ENCODE data around the gene GPR142. TPM values are rescaled to one million over a fixed set of nuclear protein-coding genes. Genes with fewer than 3 reads are reported as not detected.

Gene GPR142
- total and polyA plus RNA-seq, 10 of the 15 experiments (the other 5 are each of a cell fraction or from before 2014, with no cell fraction given) = not detected

DNA sequence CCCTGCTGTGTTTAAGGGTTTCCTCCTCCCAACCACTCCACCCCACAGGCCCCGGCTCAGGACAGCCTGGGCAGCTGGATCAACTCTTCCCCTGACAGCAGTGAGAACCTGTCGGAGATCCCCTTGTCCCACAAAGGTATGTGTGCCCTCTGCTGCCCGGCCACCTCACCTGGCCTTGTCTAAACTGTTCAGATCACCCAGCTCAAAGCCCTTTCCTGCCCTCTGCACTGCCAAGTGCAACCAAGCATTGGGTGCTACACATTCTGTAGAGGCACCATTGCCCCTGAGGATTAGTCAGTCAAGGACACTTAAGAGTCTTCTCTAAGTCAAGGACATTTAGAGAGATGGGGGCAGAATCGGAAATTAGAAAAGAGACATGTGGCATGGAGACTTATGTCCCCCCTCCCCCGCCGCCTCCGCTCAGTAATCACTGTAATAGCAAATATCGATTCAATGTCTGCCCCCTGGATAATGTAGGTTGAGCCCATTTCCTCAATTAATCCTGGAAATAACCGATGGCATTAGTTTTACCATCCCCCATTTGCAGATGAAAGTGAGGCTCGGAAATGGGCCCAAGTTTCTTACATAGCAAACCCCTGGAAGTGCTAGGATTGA lies 13.8 kb upstream of the GPR142 start:
- no peak overlapping the region for H3K4me2 ChIP-seq (ENCODE audit: control insufficient read depth, insufficient read depth)
- TF ChIP-seq, protein P1, sequence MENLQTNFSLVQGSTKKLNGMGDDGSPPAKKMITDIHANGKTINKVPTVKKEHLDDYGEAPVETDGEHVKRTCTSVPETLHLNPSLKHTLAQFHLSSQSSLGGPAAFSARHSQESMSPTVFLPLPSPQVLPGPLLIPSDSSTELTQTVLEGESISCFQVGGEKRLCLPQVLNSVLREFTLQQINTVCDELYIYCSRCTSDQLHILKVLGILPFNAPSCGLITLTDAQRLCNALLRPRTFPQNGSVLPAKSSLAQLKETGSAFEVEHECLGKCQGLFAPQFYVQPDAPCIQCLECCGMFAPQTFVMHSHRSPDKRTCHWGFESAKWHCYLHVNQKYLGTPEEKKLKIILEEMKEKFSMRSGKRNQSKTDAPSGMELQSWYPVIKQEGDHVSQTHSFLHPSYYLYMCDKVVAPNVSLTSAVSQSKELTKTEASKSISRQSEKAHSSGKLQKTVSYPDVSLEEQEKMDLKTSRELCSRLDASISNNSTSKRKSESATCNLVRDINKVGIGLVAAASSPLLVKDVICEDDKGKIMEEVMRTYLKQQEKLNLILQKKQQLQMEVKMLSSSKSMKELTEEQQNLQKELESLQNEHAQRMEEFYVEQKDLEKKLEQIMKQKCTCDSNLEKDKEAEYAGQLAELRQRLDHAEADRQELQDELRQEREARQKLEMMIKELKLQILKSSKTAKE (IDR thresholded peaks at IDR 0.05; ENCODE audit: low read depth, poor library complexity, severe bottlenecking) = no peak
- no peak for TF ChIP-seq TCF3 (IDR thresholded peaks at IDR 0.05; ENCODE audit: borderline replicate concordance, insufficient read depth, low read depth, low read length)
- TF ChIP-seq, protein P2, sequence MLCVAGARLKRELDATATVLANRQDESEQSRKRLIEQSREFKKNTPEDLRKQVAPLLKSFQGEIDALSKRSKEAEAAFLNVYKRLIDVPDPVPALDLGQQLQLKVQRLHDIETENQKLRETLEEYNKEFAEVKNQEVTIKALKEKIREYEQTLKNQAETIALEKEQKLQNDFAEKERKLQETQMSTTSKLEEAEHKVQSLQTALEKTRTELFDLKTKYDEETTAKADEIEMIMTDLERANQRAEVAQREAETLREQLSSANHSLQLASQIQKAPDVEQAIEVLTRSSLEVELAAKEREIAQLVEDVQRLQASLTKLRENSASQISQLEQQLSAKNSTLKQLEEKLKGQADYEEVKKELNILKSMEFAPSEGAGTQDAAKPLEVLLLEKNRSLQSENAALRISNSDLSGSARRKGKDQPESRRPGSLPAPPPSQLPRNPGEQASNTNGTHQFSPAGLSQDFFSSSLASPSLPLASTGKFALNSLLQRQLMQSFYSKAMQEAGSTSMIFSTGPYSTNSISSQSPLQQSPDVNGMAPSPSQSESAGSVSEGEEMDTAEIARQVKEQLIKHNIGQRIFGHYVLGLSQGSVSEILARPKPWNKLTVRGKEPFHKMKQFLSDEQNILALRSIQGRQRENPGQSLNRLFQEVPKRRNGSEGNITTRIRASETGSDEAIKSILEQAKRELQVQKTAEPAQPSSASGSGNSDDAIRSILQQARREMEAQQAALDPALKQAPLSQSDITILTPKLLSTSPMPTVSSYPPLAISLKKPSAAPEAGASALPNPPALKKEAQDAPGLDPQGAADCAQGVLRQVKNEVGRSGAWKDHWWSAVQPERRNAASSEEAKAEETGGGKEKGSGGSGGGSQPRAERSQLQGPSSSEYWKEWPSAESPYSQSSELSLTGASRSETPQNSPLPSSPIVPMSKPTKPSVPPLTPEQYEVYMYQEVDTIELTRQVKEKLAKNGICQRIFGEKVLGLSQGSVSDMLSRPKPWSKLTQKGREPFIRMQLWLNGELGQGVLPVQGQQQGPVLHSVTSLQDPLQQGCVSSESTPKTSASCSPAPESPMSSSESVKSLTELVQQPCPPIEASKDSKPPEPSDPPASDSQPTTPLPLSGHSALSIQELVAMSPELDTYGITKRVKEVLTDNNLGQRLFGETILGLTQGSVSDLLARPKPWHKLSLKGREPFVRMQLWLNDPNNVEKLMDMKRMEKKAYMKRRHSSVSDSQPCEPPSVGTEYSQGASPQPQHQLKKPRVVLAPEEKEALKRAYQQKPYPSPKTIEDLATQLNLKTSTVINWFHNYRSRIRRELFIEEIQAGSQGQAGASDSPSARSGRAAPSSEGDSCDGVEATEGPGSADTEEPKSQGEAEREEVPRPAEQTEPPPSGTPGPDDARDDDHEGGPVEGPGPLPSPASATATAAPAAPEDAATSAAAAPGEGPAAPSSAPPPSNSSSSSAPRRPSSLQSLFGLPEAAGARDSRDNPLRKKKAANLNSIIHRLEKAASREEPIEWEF (IDR thresholded peaks at IDR 0.05; ENCODE audit: insufficient replicate concordance, low read depth, low read length) = no peak
- TF ChIP-seq, protein P3, sequence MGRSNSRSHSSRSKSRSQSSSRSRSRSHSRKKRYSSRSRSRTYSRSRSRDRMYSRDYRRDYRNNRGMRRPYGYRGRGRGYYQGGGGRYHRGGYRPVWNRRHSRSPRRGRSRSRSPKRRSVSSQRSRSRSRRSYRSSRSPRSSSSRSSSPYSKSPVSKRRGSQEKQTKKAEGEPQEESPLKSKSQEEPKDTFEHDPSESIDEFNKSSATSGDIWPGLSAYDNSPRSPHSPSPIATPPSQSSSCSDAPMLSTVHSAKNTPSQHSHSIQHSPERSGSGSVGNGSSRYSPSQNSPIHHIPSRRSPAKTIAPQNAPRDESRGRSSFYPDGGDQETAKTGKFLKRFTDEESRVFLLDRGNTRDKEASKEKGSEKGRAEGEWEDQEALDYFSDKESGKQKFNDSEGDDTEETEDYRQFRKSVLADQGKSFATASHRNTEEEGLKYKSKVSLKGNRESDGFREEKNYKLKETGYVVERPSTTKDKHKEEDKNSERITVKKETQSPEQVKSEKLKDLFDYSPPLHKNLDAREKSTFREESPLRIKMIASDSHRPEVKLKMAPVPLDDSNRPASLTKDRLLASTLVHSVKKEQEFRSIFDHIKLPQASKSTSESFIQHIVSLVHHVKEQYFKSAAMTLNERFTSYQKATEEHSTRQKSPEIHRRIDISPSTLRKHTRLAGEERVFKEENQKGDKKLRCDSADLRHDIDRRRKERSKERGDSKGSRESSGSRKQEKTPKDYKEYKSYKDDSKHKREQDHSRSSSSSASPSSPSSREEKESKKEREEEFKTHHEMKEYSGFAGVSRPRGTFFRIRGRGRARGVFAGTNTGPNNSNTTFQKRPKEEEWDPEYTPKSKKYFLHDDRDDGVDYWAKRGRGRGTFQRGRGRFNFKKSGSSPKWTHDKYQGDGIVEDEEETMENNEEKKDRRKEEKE (IDR thresholded peaks at IDR 0.05) = no peak
- TF ChIP-seq, protein P4, sequence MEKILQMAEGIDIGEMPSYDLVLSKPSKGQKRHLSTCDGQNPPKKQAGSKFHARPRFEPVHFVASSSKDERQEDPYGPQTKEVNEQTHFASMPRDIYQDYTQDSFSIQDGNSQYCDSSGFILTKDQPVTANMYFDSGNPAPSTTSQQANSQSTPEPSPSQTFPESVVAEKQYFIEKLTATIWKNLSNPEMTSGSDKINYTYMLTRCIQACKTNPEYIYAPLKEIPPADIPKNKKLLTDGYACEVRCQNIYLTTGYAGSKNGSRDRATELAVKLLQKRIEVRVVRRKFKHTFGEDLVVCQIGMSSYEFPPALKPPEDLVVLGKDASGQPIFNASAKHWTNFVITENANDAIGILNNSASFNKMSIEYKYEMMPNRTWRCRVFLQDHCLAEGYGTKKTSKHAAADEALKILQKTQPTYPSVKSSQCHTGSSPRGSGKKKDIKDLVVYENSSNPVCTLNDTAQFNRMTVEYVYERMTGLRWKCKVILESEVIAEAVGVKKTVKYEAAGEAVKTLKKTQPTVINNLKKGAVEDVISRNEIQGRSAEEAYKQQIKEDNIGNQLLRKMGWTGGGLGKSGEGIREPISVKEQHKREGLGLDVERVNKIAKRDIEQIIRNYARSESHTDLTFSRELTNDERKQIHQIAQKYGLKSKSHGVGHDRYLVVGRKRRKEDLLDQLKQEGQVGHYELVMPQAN (conservative IDR thresholded peaks at IDR 0.05) = no peak
- no peak for TF ChIP-seq EP300 (IDR thresholded peaks at IDR 0.05; ENCODE audit: borderline replicate concordance in 1 of 2, control insufficient read depth in 1 of 2, low read depth in 2 of 2, low read length in 2 of 2)

More for the DNA sequence above, 13.8 kb upstream of the GPR142 start:
- ChIA-PET RAD21 (ENCODE audit: unreplicated experiment) (interaction anchor here (0.6 to 1.5 kb wide), 3 partner anchors 18 to 55 kb away, joined by 3 read pairs; no protein-coding TSS in a partner anchor), SMC1A (ENCODE audit: uncharacterized antibody, unreplicated experiment) (interaction anchor here (0.5 to 2.4 kb wide), 2 partner anchors 54 to 143 kb away, joined by 3 to 14 read pairs; no protein-coding TSS in a partner anchor), POLR2A (no interaction called here), CTCF (interaction anchor here (0.8 to 2.9 kb wide), 5 partner anchors 15 to 103 kb away, joined by 4 to 10 read pairs (median 7); no protein-coding TSS in a partner anchor)
- FAIRE-seq (no peak), DNase-seq (ENCODE audit: low read depth, low spot score) (no peak), ATAC-seq (no peak)
- no peak overlapping the region for H3K27ac ChIP-seq (ENCODE audit: control insufficient read depth, insufficient read depth)
- WGBS (ENCODE audit: insufficient coverage, insufficient replicate concordance, low lambda C conversion rate, missing lambda C conversion rate) = 44% methylated on average over 10 of the region's 10 CpGs
- no TSS peak for BruUV-seq (replicated peaks)
- H3K4me3 ChIP-seq = no peak overlapping the region
- intact Hi-C loops (cut with micrococcal nuclease; ENCODE audit: unreplicated experiment) = loop anchor here (2.0 kb wide), 1 partner anchor 53 kb away; no protein-coding TSS in a partner anchor
- H4K20me1 ChIP-seq (ENCODE audit: control insufficient read depth, insufficient read depth) = no peaks in the 10 kb centered on the region
- in situ Hi-C loops (cut with MboI) = no loop called here
- H3K9ac ChIP-seq (ENCODE audit: control insufficient read depth, insufficient read depth, low read length) = no peak overlapping the region
- no peaks in the 10 kb centered on the region for H3K4me1 ChIP-seq (ENCODE audit: control insufficient read depth, insufficient read depth, low read length)
- no peak overlapping the region for H2AFZ ChIP-seq (ENCODE audit: control insufficient read depth, low read depth, low read length)
- H3K79me2 ChIP-seq (ENCODE audit: control insufficient read depth, insufficient read depth, low read length) = no peaks in the 10 kb centered on the region
- no peaks in the 10 kb centered on the region for H3K9me3 ChIP-seq (replicated peaks; ENCODE audit: control insufficient read depth, insufficient read depth, low read length)
- peaks cover 3 to 8% of the 10 kb centered on the region in 2 experiments; a peak in 3 of 4 replicates for H3K27me3 ChIP-seq (replicated peaks in 1 of 2; ENCODE audit: control insufficient read depth in 2 of 2, insufficient read depth in 2 of 2, low read length in 1 of 2)
- no peaks in the 10 kb centered on the region for H3K36me3 ChIP-seq (ENCODE audit: control insufficient read depth in 2 of 2, insufficient read depth in 2 of 2, low read length in 1 of 2)

Data from GM12878 (cell line).